ENCODE measurements around the gene KCNK4. TPM values are rescaled to one million over a fixed set of nuclear protein-coding genes. Genes with fewer than 3 reads are reported as not detected.
A peak's percentile ranks its signal among the peaks of the same experiment; 100 is the strongest.

The KCNK4 gene
- total RNA-seq, 1 experiment from 2014 or later = 0.28 TPM

DNA sequence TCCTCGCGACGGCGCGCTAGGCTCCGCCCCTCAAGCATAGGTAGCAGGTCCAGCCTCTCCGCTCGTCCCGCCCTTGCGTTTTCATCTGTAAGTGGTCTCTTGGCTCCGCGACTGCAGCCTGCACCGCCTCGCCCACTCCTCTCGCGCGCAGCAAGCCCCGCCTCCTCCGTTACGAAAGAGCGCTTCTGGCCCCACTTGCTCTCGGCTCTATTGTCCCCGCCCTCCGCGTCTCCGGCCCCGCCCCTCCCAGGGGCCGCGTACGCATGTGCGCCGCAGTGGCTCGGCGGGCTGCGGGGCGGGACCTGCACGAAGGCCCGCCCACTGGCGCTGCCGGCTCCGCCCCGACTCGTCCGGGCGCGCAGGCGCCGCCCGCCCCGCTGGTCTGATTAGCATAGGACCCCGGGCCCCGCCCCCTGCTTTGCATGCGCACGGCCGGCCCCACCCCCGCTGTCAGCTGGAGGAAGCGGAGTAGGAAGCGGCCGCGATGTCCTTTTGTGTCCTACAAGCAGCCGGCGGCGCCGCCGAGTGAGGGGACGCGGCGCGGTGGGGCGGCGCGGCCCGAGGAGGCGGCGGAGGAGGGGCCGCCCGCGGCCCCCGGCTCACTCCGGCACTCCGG lies 14.1 kb downstream of the KCNK4 start, which contains the start of gene ESRRA:
TSS of gene ESRRA (plus strand) at position 450 of the 616 bp plus-strand sequence. CDS start 1,656 bp downstream, outside the sequence.
- peaks cover 6 to 7% (median 6%) of the 10 kb centered on the region in 3 experiments; a peak in 5 of 7 replicates for H3K36me3 Mint-ChIP-seq (ENCODE audit: insufficient read depth in 1 of 3, low read depth in 3 of 3)

More for the DNA sequence above, 14.1 kb downstream of the KCNK4 start, which contains the start of gene ESRRA:
- Mint-ChIP-seq H3K4me1 (peaks cover 19 to 20% of the 10 kb centered on the region in 2 experiments), H3K9me3 (no peaks in the 10 kb centered on the region), H3K4me3 (peak within 1 kb of the TSS; percentile 91 to 92), H3K27me3 (ENCODE audit: low read depth) (peaks cover 35% of the 10 kb centered on the region), H3K27ac (peak within 1 kb of the TSS; percentile 98 to 100 (median 99))
- Histone ChIP-seq H3K18ac (ENCODE audit: insufficient read length, low read depth, low read length) (peak within 1 kb of the TSS; percentile 98), H3K79me1 (ENCODE audit: insufficient read depth, low read depth, low read length, poor library complexity, severe bottlenecking) (peaks cover 5% of the 10 kb centered on the region), H2AFZ (ENCODE audit: low read length) (no peak within 1 kb of the TSS), H4K8ac (replicated peaks; ENCODE audit: insufficient read length, low read depth, low read length) (no peak within 1 kb of the TSS), H3K27me3 (ENCODE audit: insufficient read depth, low read length) (peaks cover 5% of the 10 kb centered on the region; the same call in 1 of the 2 replicates), H2BK5ac (ENCODE audit: insufficient read length, low read length) (peak within 1 kb of the TSS; percentile 69), H4K20me1 (ENCODE audit: control insufficient read depth, insufficient read depth, insufficient read length) (no peaks in the 10 kb centered on the region), H2BK12ac (ENCODE audit: insufficient read length, low read depth, low read length) (no peak within 1 kb of the TSS), H4K91ac (ENCODE audit: insufficient read length, low read depth, low read length) (no peak within 1 kb of the TSS), H2BK15ac (ENCODE audit: low read depth, low read length) (no peak within 1 kb of the TSS), H2BK120ac (ENCODE audit: low read depth, low read length, poor library complexity, severe bottlenecking) (peak within 1 kb of the TSS; percentile 71), H3K4me2 (ENCODE audit: insufficient read depth, insufficient read length, low read length) (peak within 1 kb of the TSS; percentile 87), H3K23me2 (ENCODE audit: insufficient read length, low read depth, low read length, poor library complexity, severe bottlenecking) (peaks cover 16% of the 10 kb centered on the region), H2BK20ac (ENCODE audit: low read depth, low read length, poor library complexity, severe bottlenecking) (no peak within 1 kb of the TSS), H3K9me3 (ENCODE audit: control insufficient read depth, low read depth, low read length) (no peaks in the 10 kb centered on the region), H3K27ac (ENCODE audit: insufficient read length, low read depth, low read length) (peak within 1 kb of the TSS; percentile 95), H3K14ac (ENCODE audit: insufficient read depth, low read length) (peak within 1 kb of the TSS; percentile 93), H4K5ac (ENCODE audit: insufficient read length, low read depth, low read length) (peak within 1 kb of the TSS; percentile 36), H3T11ph (ENCODE audit: low read length) (no peak within 1 kb of the TSS), H3K4ac (ENCODE audit: low read depth, low read length) (peak within 1 kb of the TSS; percentile 30; the same call in 1 of the 2 replicates), H3K23ac (ENCODE audit: insufficient read length, low read depth, low read length) (no peak within 1 kb of the TSS), H3K9ac (ENCODE audit: extremely low read depth, insufficient read length, low read length) (peak within 1 kb of the TSS; percentile 74), H3K4me1 (ENCODE audit: insufficient read depth, low read length) (peaks cover 2% of the 10 kb centered on the region; the same call in 1 of the 2 replicates), H3K56ac (ENCODE audit: insufficient read length, low read depth, low read length) (no peak within 1 kb of the TSS), H2AK5ac (ENCODE audit: insufficient read length, low read length) (no peak within 1 kb of the TSS), H3K79me2 (ENCODE audit: insufficient read depth, low read length) (peaks cover 3% of the 10 kb centered on the region; the same call in 1 of the 2 replicates)
- no CpG with 5 or more reads among the region's 81 CpGs for WGBS (ENCODE audit: extremely low coverage, insufficient read length, low lambda C conversion rate)
- TF ChIP-seq, protein P1, sequence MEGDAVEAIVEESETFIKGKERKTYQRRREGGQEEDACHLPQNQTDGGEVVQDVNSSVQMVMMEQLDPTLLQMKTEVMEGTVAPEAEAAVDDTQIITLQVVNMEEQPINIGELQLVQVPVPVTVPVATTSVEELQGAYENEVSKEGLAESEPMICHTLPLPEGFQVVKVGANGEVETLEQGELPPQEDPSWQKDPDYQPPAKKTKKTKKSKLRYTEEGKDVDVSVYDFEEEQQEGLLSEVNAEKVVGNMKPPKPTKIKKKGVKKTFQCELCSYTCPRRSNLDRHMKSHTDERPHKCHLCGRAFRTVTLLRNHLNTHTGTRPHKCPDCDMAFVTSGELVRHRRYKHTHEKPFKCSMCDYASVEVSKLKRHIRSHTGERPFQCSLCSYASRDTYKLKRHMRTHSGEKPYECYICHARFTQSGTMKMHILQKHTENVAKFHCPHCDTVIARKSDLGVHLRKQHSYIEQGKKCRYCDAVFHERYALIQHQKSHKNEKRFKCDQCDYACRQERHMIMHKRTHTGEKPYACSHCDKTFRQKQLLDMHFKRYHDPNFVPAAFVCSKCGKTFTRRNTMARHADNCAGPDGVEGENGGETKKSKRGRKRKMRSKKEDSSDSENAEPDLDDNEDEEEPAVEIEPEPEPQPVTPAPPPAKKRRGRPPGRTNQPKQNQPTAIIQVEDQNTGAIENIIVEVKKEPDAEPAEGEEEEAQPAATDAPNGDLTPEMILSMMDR (conservative IDR thresholded peaks at IDR 0.05) = no peak
- DNase-seq = peak; percentile 100

Data from H9 (cell line).